Nephron progenitor cell (in vitro differentiated cells): ENCODE results near the gene CCDC39.

Experiments used
- DNase-seq: peaks from one replicate; pipeline ENCODE4 v3.0.0; 2021
- H3K27ac Mint-ChIP-seq: 2 replicates; pipeline ENCODE4 v1.8.0; 2021; ENCODE audit warnings: mild to moderate bottlenecking, moderate library complexity, mixed read lengths
- H3K27me3 Mint-ChIP-seq: 2 replicates; pipeline ENCODE4 v1.8.0; 2021; ENCODE audit warnings: mild to moderate bottlenecking, low read depth, mixed read lengths; ENCODE audit not compliant: poor library complexity
- H3K36me3 Mint-ChIP-seq: 2 replicates; pipeline ENCODE4 v1.8.0; 2021; ENCODE audit warnings: low read depth, mixed read lengths
- H3K4me1 Mint-ChIP-seq: 2 replicates; pipeline ENCODE4 v1.8.0; 2021; ENCODE audit warnings: mixed read lengths
- H3K4me3 Mint-ChIP-seq: 2 replicates; pipeline ENCODE4 v1.8.0; 2021; ENCODE audit warnings: mild to moderate bottlenecking, moderate library complexity, mixed read lengths
- H3K9me3 Mint-ChIP-seq: 2 replicates; pipeline ENCODE4 v1.8.0; 2021; ENCODE audit warnings: mild to moderate bottlenecking, moderate library complexity, mixed read lengths
- TF ChIP-seq, protein P1 (sequence below): fragments of 200-600 bp; sonication (generic); IDR thresholded peaks from 2 replicates; pipeline ENCODE4 v1.5.0; 2021; ENCODE audit warnings: antibody characterized with exemption

Gene CCDC39

GRCh38 chr3:180683816-180684215, 4.5 kb upstream of the CCDC39 start:
- TF ChIP-seq, protein P1, sequence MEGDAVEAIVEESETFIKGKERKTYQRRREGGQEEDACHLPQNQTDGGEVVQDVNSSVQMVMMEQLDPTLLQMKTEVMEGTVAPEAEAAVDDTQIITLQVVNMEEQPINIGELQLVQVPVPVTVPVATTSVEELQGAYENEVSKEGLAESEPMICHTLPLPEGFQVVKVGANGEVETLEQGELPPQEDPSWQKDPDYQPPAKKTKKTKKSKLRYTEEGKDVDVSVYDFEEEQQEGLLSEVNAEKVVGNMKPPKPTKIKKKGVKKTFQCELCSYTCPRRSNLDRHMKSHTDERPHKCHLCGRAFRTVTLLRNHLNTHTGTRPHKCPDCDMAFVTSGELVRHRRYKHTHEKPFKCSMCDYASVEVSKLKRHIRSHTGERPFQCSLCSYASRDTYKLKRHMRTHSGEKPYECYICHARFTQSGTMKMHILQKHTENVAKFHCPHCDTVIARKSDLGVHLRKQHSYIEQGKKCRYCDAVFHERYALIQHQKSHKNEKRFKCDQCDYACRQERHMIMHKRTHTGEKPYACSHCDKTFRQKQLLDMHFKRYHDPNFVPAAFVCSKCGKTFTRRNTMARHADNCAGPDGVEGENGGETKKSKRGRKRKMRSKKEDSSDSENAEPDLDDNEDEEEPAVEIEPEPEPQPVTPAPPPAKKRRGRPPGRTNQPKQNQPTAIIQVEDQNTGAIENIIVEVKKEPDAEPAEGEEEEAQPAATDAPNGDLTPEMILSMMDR = no peak
- DNase-seq = no peak
- Mint-ChIP-seq H3K27me3 (peaks cover 11% of the 10 kb centered on the region), H3K4me3 (no peak overlapping the region), H3K36me3 (peaks cover 5% of the 10 kb centered on the region), H3K27ac (no peak overlapping the region), H3K9me3 (peaks cover 15% of the 10 kb centered on the region), H3K4me1 (peaks cover 26% of the 10 kb centered on the region)

GRCh38 chr3:180680097-180680430, 775 bp upstream of the CCDC39 start:
- no peak for DNase-seq

DNA sequence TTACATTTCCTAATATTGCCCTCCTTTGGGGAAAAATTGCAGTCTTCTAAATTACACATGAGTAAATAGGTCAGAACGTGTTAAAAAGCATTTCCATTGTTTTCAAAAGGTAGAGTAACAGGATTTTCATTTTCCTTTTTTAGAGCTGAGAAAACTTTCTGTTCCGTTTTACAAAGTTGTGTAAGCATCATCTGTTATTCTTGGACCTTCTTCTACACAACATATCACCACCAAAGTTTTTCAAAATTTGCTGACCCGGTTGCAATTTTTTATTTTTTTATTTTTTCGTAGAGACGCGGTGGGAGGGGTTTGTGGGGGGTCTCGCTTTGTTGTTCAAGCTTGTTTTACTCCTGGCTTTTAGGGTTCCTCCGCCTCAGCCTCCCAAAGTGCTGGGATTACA, 1.1 kb downstream of the CCDC39 start:
- TF ChIP-seq, protein P1 = no peak
- peak overlapping the region; percentile 94 for H3K4me3 Mint-ChIP-seq
- H3K27ac Mint-ChIP-seq = no peak overlapping the region
- peaks cover 49% of the 10 kb centered on the region for H3K27me3 Mint-ChIP-seq
- H3K4me1 Mint-ChIP-seq = peaks cover 29% of the 10 kb centered on the region
- H3K9me3 Mint-ChIP-seq = peaks cover 4% of the 10 kb centered on the region
- no peaks in the 10 kb centered on the region for H3K36me3 Mint-ChIP-seq
- no peak for DNase-seq

More at GRCh38 chr3:180680097-180680430, 775 bp upstream of the CCDC39 start:
- TF ChIP-seq, protein P1 = peak; percentile 59
- H3K4me3 Mint-ChIP-seq = peak overlapping the region; percentile 94
- H3K27me3 Mint-ChIP-seq = peaks cover 37% of the 10 kb centered on the region
- peaks cover 2% of the 10 kb centered on the region for H3K9me3 Mint-ChIP-seq
- no peaks in the 10 kb centered on the region for H3K36me3 Mint-ChIP-seq
- H3K27ac Mint-ChIP-seq = peak overlapping the region; percentile 86
- H3K4me1 Mint-ChIP-seq = peaks cover 29% of the 10 kb centered on the region

DNA sequence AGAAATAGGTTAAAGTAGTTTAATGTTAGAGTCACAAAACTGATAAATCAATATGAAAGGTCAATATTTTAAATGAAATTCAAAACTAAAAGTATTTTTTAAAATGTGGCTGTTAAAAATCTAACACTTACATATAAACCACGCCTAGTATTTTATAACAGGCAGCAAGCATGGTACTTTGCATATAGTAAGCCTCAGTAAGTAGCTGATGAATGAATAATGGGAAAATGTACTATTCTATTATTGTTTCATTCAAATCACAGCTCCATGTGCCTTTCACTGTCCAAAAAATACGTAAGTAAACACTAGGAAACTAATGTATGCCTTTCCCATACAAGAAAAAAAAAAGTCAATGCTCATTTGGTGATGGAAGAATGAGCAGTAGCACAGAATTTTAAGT, 17.8 kb downstream of the CCDC39 start:
- Mint-ChIP-seq H3K36me3 (no peaks in the 10 kb centered on the region), H3K9me3 (no peaks in the 10 kb centered on the region), H3K4me1 (no peaks in the 10 kb centered on the region), H3K4me3 (no peak overlapping the region), H3K27me3 (peaks cover 8% of the 10 kb centered on the region), H3K27ac (no peak overlapping the region)
- no peak for DNase-seq
- TF ChIP-seq, protein P1 = no peak

DNA sequence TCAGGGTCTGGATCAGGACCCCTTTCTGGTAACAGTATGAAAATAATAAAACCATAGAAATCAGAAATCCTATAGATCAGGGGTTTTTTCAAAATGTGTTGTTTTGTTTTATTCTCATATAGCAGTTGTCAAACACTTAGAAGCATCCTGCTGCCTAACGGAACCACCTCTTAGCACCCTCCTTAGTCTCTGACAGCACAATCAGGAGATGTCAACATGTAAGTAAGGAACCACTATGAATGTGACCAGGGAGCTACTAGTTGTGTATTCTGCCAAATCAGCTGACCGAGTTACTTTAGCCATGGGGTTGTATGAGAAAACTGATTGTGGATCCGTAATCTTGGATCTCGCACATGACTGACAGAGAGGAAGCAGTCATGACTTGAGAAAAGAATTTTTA, 22.2 kb downstream of the CCDC39 start:
- Mint-ChIP-seq H3K27me3 (peaks cover 4% of the 10 kb centered on the region), H3K36me3 (no peaks in the 10 kb centered on the region), H3K9me3 (no peaks in the 10 kb centered on the region), H3K4me3 (no peak overlapping the region), H3K27ac (no peak overlapping the region), H3K4me1 (no peaks in the 10 kb centered on the region)
- DNase-seq = no peak
- TF ChIP-seq, protein P1 = no peak

DNA sequence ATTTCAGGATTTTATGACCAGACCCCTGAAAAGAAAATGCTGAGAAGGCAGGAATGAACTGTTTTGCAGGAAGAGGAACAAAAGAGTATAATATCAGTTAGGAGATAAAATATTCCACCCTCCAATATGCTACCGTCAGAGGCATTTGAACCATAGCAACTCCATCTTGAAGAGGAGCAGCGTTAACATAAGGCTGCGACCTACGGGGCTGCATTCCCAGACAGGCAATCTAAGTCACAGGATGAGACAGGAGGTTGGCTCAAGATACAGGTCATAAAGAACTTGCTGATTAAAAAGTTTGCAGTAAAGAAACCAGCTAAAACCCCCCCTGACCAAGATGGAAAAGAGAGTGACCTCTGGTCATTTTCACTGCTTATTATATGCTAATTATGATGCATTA, 22.9 kb downstream of the CCDC39 start:
- H3K27ac Mint-ChIP-seq = no peak overlapping the region
- TF ChIP-seq, protein P1 = no peak
- peaks cover 4% of the 10 kb centered on the region for H3K27me3 Mint-ChIP-seq
- H3K36me3 Mint-ChIP-seq = no peaks in the 10 kb centered on the region
- DNase-seq = no peak
- no peaks in the 10 kb centered on the region for H3K9me3 Mint-ChIP-seq
- H3K4me1 Mint-ChIP-seq = no peaks in the 10 kb centered on the region
- H3K4me3 Mint-ChIP-seq = no peak overlapping the region
